ENCODE measurements around the gene TBC1D16. TPM values are rescaled to one million over a fixed set of nuclear protein-coding genes. Genes with fewer than 3 reads are reported as not detected.

Gene TBC1D16
- total RNA-seq, 1 donor from 2014 or later: 197 TPM

- no peaks in the 10 kb centered on the region for H3K4me1 Mint-ChIP-seq (ENCODE audit: low read depth, unreplicated experiment)
- no peaks in the 10 kb centered on the region for H3K27me3 Mint-ChIP-seq (ENCODE audit: unreplicated experiment)
- DNase-seq: no peak
- H3K4me3 Mint-ChIP-seq (ENCODE audit: unreplicated experiment): no peak overlapping the region
- H3K36me3 Mint-ChIP-seq (ENCODE audit: unreplicated experiment): no peaks in the 10 kb centered on the region
- no peak for TF ChIP-seq CTCF (IDR thresholded peaks at IDR 0.05; ENCODE audit: partially characterized antibody, unreplicated experiment)
- no peak overlapping the region for H3K27ac Mint-ChIP-seq (ENCODE audit: unreplicated experiment)
- H3K9me3 Mint-ChIP-seq (ENCODE audit: unreplicated experiment): peaks cover 2% of the 10 kb centered on the region
Measured at GRCh38 chr17:80063830-80064585, 28.3 kb upstream of the TBC1D16 start.

GRCh38 chr17:80061421-80061820, 25.7 kb upstream of the TBC1D16 start:
- H3K4me1 Mint-ChIP-seq (ENCODE audit: low read depth, unreplicated experiment): no peaks in the 10 kb centered on the region
- H3K4me3 Mint-ChIP-seq (ENCODE audit: unreplicated experiment): no peak overlapping the region
- H3K36me3 Mint-ChIP-seq (ENCODE audit: unreplicated experiment): no peaks in the 10 kb centered on the region
- no peak overlapping the region for H3K27ac Mint-ChIP-seq (ENCODE audit: unreplicated experiment)
- no peaks in the 10 kb centered on the region for H3K9me3 Mint-ChIP-seq (ENCODE audit: unreplicated experiment)
- TF ChIP-seq CTCF (IDR thresholded peaks at IDR 0.05; ENCODE audit: partially characterized antibody, unreplicated experiment): no peak
- no peak for DNase-seq
- H3K27me3 Mint-ChIP-seq (ENCODE audit: unreplicated experiment): no peaks in the 10 kb centered on the region

GRCh38 chr17:80060644-80061043, 25.0 kb upstream of the TBC1D16 start:
- no peaks in the 10 kb centered on the region for H3K36me3 Mint-ChIP-seq (ENCODE audit: unreplicated experiment)
- no peak overlapping the region for H3K27ac Mint-ChIP-seq (ENCODE audit: unreplicated experiment)
- no peaks in the 10 kb centered on the region for H3K27me3 Mint-ChIP-seq (ENCODE audit: unreplicated experiment)
- H3K4me1 Mint-ChIP-seq (ENCODE audit: low read depth, unreplicated experiment): no peaks in the 10 kb centered on the region
- no peak for TF ChIP-seq CTCF (IDR thresholded peaks at IDR 0.05; ENCODE audit: partially characterized antibody, unreplicated experiment)
- no peak for DNase-seq
- H3K4me3 Mint-ChIP-seq (ENCODE audit: unreplicated experiment): no peak overlapping the region
- H3K9me3 Mint-ChIP-seq (ENCODE audit: unreplicated experiment): no peaks in the 10 kb centered on the region

- TF ChIP-seq CTCF (IDR thresholded peaks at IDR 0.05; ENCODE audit: partially characterized antibody, unreplicated experiment): no peak
- Mint-ChIP-seq H3K27me3 (ENCODE audit: unreplicated experiment) (no peaks in the 10 kb centered on the region), H3K27ac (ENCODE audit: unreplicated experiment) (no peak overlapping the region), H3K4me1 (ENCODE audit: low read depth, unreplicated experiment) (peaks cover 2% of the 10 kb centered on the region), H3K36me3 (ENCODE audit: unreplicated experiment) (no peaks in the 10 kb centered on the region), H3K4me3 (ENCODE audit: unreplicated experiment) (no peak overlapping the region), H3K9me3 (ENCODE audit: unreplicated experiment) (no peaks in the 10 kb centered on the region)
- no peak for DNase-seq
Measured at GRCh38 chr17:80058311-80058955, 22.8 kb upstream of the TBC1D16 start.

- H3K27ac Mint-ChIP-seq (ENCODE audit: unreplicated experiment): no peak overlapping the region
- no peak for TF ChIP-seq CTCF (IDR thresholded peaks at IDR 0.05; ENCODE audit: partially characterized antibody, unreplicated experiment)
- peaks cover under 1% of the 10 kb centered on the region for H3K9me3 Mint-ChIP-seq (ENCODE audit: unreplicated experiment)
- no peak for DNase-seq
- no peak overlapping the region for H3K4me3 Mint-ChIP-seq (ENCODE audit: unreplicated experiment)
- peaks cover 14% of the 10 kb centered on the region for H3K36me3 Mint-ChIP-seq (ENCODE audit: unreplicated experiment)
- peaks cover 10% of the 10 kb centered on the region for H3K4me1 Mint-ChIP-seq (ENCODE audit: low read depth, unreplicated experiment)
- H3K27me3 Mint-ChIP-seq (ENCODE audit: unreplicated experiment): no peaks in the 10 kb centered on the region
Measured at GRCh38 chr17:80055597-80055996, 19.9 kb upstream of the TBC1D16 start.

Data from glutamatergic neuron (in vitro differentiated cells).